DOHH2 (cell line): ENCODE measurements around the gene MRI1.

Experiments
- EZH2phosphoT487 ChIP-seq: fragments of 200-600 bp; sonication (generic); IDR thresholded peaks from 2 replicates; pipeline ENCODE4 v1.6.1; 2017; ENCODE audit warnings: borderline replicate concordance, mild to moderate bottlenecking, antibody characterized with exemption, low read length, moderate library complexity, mixed read lengths
- TF ChIP-seq, protein P1 (sequence below): fragments of 200-600 bp; sonication (generic); IDR thresholded peaks from one replicate; pipeline ENCODE4 v1.5.1; 2014; ENCODE audit warnings: antibody characterized with exemption, mild to moderate bottlenecking, low read depth, low read length; ENCODE audit not compliant: poor library complexity, severe bottlenecking

DNA sequence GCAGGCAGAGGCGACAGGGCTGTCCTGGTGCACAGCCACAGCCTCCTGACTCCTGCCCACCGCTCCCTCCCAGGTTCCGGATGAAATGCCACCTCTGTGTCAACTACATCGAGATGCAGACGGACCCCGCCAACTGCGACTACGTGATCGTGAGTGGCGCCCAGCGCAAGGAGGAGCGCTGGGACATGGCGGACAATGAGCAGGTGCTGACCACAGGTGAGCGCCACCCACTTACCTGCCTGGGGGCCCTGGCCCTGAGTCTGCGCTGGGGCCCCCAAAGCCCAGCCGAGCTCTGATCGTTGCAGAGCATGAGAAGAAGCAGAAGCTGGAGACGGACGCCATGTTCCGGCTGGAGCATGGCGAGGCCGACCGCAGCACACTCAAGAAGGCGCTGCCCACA lies 5.5 kb upstream of the MRI1 start:
- TF ChIP-seq, protein P1, sequence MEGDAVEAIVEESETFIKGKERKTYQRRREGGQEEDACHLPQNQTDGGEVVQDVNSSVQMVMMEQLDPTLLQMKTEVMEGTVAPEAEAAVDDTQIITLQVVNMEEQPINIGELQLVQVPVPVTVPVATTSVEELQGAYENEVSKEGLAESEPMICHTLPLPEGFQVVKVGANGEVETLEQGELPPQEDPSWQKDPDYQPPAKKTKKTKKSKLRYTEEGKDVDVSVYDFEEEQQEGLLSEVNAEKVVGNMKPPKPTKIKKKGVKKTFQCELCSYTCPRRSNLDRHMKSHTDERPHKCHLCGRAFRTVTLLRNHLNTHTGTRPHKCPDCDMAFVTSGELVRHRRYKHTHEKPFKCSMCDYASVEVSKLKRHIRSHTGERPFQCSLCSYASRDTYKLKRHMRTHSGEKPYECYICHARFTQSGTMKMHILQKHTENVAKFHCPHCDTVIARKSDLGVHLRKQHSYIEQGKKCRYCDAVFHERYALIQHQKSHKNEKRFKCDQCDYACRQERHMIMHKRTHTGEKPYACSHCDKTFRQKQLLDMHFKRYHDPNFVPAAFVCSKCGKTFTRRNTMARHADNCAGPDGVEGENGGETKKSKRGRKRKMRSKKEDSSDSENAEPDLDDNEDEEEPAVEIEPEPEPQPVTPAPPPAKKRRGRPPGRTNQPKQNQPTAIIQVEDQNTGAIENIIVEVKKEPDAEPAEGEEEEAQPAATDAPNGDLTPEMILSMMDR, result no peak
- TF ChIP-seq EZH2phosphoT487, result no peak
